HG02981 (cell line): Measurements from ENCODE around the gene ARHGEF17.
A peak's percentile ranks its signal among the peaks of the same experiment; 100 is the strongest.
"Not testable (repeated sequence)": the region's sequence is repeated elsewhere in the genome, so short reads cannot be mapped to it uniquely, and the experiment has no call there.

Source experiments
- ATAC-seq: cut with Tn5 transposase; IDR thresholded peaks from one replicate; pipeline ENCODE4 v1.9.1; 2021; ENCODE audit warnings: mild to moderate bottlenecking, moderate library complexity; ENCODE audit not compliant: unreplicated experiment

The ARHGEF17 gene

DNA sequence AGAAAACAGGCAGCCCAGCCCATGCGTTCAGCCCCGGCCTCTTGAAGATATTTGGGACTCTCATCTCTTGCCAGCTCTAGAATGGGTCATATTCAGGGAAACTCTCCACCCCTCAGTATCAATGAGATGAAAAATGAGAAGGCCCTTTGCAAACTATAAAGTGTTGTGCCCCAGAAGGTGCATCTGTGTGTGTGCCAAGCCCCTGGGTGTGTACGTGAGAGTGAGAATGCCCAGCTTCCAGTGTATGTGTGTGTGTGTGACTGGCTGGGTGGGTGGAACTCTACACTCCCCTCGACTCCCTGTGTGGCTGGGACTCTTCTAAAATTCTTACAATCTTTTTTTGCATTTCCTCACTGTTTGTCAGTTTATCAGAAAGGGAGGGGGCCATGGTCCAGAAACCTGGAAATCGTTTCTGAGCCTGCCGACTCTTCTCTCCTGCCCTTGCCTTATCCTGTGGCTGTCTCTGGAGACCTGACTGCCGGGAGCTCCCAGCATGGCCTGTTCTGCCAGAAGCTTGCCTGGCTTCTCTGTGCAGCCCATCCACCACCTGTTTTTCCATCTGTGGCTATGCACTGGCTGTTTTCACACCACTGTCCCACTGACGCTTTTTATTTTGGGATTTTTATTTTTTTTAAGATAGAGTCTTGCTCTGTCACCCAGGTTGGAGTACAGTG is 34.7 kb upstream of the ARHGEF17 start:
- ATAC-seq = no peak

- not testable (repeated sequence) for ATAC-seq
Observed at GRCh38 chr11:73274191-73274590, 33.9 kb upstream of the ARHGEF17 start.

GRCh38 chr11:73274722-73275380 is 33.2 kb upstream of the ARHGEF17 start:
- no peak for ATAC-seq

- ATAC-seq = no peak
Observed at GRCh38 chr11:73275381-73275750, 32.7 kb upstream of the ARHGEF17 start.

- no peak for ATAC-seq
Observed at GRCh38 chr11:73277467-73277866, 30.6 kb upstream of the ARHGEF17 start.

GRCh38 chr11:73280626-73281025 is 27.4 kb upstream of the ARHGEF17 start:
- ATAC-seq = no peak

DNA sequence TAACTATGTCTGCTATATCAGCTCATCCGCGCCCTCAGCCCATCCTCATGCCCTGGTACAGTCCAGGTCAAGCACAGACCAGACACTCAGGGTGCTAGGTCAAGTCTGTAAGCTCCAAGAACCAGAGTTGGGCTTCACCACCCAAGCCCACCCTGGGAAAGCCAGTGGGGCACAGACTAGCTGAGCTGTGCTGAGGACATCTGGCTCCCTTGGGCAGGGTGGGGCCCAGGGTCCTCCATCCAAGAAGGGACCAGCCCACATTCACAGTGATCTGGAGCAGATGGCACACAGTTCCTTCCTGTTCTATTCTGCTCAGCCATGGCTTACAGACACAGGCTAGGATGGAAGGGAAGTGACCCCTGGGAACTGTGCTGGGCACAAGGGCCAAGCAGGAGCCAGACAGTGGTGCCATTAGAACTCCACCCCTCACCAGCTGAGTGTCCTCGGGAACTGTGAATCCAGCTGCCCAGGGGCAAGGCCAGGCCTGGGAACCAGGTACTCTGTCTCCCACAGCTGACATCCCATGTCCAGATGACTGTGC is 26.8 kb upstream of the ARHGEF17 start:
- no peak for ATAC-seq

DNA sequence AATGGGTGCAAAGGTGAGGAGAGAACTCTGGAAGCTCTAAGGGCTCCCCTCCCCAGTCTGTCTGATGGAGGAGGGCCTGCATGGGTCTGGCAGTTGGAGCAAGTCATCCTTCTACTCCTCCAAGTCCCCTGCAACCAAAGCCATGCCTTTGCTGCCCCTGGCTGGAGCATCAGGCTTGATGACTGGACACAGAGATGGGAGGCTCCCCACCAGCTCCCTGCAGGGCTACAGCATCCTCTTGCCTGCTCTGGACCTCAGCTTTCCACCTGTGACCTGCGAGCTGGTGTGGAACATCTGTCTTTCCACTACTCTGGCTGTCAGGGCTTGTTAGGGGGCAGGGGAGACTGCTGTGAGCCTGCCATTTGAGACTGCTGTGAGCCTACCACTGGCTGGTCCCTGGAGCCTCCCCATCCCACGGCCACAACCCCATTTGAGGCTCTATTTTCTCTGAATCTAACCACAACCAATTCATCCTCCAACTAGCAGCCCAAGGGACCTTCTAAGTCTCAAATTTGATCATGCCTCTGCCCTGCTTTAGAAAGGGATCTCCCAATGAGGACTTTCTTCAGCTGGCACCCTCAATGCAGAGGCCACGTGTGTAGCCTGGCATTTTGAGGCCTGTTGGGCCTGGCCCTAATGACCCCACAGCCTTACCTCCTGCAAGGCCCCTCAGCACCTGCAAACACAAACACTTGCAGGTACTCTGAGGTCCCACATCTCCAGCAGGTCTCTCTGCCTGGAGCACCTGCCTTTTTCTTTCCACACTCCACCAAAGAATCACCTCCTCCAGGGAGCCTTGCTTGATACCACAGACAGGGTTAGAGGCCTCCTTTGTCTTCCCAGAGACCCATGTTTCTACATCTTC is 26.0 kb upstream of the ARHGEF17 start:
- no peak for ATAC-seq

DNA sequence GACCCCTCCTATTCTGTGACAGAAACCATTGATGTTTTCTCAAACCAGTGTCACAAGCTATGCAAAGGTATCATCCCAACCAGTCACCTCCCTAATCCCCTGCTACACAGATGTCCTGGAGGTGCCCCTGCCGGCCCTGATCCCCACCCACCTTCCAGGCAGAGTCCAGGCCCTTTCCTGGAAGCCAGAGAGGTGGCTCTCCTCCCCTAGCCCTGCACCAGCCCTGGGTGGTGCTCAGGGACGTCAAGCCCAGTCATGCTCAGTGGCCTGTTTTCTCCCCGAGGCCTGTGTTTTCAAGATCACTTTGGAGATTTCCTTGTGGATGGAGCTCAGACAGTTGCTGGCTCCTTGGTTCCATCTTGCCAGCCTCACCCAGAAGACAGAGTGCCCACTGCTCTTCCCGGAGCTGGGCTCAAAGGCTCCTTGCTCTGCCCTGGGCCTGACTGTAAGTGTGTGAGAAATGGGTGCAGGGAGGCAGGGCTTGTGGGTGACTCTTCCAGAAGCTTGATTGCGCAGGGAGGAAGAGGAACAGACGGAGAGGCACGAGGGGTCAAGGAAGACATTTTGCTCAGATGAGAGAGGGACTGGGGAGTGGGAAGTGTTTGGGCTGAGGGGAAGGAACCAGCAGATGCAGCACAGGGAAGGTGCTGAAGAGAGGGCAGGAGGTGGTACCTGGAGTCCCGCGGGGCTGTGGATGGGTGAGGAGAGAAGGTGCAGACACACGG is 24.6 kb upstream of the ARHGEF17 start:
- ATAC-seq = no peak

GRCh38 chr11:73284106-73284505 is 24.0 kb upstream of the ARHGEF17 start:
- ATAC-seq = no peak

DNA sequence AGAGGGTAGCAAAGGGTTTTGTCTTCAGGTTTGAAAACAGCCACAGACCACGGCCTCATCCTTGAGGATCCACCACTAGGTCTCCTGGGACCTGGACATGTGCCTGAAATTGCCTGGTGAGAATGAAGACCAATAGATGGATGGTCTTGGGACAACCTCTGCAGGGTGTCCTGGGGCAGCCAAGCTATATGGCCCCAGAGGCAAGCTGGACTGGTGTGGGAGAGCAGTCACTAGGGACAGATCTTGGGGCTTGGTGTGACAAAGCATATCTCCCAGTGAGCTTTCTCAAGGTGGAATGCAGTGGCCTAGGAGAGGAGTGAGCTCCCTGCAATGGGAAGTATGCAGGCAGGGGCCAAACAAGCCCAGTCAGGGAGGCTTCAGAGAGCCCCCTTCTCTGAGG is 22.4 kb upstream of the ARHGEF17 start:
- no peak for ATAC-seq

DNA sequence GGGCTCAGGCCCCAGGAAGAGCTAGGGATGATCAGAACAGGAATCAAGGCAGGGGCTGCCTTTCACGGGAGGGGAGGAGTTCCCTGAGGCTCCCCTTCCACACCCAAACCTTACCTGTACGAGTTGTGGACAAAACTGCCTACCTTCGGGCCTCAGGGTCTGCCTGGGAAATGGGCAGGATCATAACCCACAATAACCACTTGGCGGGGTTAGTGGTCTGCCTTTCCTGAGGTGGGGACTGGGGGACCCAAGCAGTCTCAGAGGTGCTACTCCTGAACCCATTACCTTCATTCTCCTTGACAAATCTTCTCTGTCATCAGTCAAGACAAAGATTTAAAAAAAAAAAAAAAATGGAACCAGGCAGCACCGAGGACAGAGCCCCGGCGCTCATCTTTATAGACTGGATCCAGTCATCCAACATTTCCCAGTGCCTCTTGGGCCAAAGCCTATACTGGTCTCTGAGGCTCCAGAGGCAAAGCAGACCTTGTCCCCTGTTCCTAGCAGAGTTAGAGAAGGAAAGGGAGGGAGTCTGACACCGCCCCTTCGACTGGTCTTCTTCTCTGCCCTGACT is 21.8 kb upstream of the ARHGEF17 start:
- no peak for ATAC-seq

DNA sequence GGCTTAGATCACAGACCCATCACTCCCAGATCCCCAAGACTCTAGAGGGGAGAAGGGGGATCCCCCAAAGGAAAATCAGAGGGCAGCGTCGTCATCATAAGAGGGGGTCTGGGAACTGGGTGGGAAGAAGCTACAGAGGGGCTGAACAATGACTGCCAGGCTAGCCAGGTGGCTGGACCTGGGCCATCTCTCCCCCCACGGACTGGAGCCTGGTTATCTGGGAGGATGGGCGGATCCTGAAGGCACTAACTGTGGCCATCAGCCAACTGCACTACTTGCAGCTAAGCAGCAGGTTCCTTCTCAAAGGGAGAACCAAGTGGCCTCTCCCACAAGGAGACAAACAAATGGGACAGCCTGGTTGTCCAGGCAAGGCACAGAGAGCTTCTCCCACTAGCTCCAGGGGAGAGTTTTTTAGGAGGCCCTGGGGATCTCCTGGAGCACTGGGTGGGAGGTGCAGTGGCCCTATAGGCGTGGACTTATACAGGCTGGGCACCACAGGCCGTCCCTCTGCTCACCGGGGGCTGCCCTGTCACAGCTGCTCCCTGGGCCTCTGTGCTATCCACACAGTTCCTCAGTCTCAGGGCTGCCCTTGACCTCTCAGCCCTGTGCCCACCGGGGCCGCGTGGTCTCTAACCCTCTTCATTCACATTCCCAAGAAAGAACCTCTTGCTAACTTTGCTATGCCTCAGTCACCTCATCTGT is 20.5 kb upstream of the ARHGEF17 start:
- ATAC-seq = no peak

DNA sequence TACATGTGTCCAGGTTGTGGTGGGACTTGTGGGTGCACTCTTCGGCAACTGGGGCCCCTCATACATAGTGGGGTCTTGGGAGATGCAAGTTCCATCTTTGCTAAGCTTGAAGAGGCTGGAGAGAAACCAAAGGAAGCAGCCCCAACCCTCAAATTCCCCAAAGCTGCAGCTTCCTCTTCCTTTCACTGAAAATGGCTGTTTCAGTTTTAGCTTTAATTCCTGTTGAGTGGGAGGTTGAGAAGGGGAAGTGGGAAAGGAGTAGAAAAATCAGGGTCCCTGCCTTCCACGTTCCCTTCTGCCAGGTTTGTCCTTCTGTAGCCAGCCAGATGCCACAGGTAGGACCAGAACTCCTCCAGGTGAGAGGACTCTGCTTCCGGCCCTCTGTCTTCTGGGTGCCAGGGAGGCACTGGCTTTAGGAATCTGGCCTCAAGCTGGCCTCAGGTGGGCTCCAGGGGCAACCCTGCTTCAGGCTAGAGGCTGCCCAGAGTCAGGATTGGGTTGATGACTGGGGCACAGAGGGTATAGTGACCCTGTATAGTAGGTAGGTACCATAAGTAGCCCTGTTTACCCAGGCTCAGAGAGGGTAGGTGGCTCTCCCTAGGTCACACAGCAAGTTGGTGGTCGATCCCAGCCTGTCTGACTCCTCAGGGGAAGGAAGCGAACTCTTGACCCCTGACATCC is 19.7 kb upstream of the ARHGEF17 start:
- no peak for ATAC-seq

GRCh38 chr11:73288873-73289707 is 19.0 kb upstream of the ARHGEF17 start:
- ATAC-seq = peak; percentile 54

DNA sequence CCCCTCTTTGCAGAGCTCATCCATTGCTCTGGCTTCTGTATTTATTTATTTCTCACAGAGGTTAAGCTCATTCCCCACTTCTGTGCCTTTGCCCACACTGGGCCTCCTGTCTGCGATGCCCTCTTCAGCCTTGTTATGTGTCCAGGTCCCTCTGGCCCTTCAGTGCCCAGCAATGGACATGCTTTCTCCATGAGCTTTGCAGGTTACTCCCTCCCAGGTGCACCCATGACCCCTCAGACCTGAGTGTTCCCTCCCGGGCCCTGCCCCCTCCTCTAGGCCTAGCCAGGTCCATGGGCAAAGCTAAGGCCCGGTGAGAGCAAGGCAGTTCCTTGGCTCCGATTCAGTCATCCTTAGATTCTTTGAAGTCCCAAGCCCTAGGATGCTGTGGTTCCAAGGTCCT is 17.5 kb upstream of the ARHGEF17 start:
- no peak for ATAC-seq

GRCh38 chr11:73291196-73291595 is 16.9 kb upstream of the ARHGEF17 start:
- ATAC-seq = no peak

GRCh38 chr11:73291781-73292524 is 16.1 kb upstream of the ARHGEF17 start:
- no peak for ATAC-seq
